22Rv1 (cell line): Measurements from ENCODE around the gene MRAS.

Experiments used
- ZFX ChIP-seq: fragments of 450-650 bp; IDR thresholded peaks from 2 replicates; pipeline ENCODE4 v1.6.1; 2017; ENCODE audit warnings: antibody characterized with exemption, borderline replicate concordance
- TF ChIP-seq, protein P1 (sequence below): fragments of 450-650 bp; IDR thresholded peaks from 2 replicates; pipeline ENCODE4 v1.5.1; 2017; ENCODE audit warnings: mild to moderate bottlenecking

DNA sequence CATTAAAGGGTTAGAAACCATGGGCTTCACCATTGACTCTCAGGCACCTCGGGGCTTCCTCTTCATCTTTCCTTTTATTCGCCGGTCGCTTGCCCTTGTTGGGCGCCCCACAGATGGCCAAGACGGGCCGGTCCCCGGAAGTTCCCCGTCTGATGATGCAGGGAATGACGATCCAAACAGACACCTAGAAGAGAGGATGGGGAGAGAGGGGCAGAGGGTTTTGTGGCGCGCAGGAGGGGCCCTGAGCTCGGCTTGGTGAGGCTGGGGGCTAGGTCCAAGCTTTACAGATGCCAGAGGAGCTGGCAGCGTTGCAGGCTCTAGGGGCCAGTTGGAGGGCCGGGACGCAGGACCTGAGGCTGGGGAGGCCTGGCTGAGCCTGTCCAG lies 85.5 kb downstream of the MRAS start:
- TF ChIP-seq, protein P1, sequence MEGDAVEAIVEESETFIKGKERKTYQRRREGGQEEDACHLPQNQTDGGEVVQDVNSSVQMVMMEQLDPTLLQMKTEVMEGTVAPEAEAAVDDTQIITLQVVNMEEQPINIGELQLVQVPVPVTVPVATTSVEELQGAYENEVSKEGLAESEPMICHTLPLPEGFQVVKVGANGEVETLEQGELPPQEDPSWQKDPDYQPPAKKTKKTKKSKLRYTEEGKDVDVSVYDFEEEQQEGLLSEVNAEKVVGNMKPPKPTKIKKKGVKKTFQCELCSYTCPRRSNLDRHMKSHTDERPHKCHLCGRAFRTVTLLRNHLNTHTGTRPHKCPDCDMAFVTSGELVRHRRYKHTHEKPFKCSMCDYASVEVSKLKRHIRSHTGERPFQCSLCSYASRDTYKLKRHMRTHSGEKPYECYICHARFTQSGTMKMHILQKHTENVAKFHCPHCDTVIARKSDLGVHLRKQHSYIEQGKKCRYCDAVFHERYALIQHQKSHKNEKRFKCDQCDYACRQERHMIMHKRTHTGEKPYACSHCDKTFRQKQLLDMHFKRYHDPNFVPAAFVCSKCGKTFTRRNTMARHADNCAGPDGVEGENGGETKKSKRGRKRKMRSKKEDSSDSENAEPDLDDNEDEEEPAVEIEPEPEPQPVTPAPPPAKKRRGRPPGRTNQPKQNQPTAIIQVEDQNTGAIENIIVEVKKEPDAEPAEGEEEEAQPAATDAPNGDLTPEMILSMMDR, result no peak
- TF ChIP-seq ZFX, result no peak
